NCI-H1694 (cell line): ENCODE data around the gene EXOC7.

ENCODE experiments used
- DNase-seq: peaks from one replicate; lab custom pipeline; 2025; lab: John Stamatoyannopoulos, UW

EXOC7 gene

DNA sequence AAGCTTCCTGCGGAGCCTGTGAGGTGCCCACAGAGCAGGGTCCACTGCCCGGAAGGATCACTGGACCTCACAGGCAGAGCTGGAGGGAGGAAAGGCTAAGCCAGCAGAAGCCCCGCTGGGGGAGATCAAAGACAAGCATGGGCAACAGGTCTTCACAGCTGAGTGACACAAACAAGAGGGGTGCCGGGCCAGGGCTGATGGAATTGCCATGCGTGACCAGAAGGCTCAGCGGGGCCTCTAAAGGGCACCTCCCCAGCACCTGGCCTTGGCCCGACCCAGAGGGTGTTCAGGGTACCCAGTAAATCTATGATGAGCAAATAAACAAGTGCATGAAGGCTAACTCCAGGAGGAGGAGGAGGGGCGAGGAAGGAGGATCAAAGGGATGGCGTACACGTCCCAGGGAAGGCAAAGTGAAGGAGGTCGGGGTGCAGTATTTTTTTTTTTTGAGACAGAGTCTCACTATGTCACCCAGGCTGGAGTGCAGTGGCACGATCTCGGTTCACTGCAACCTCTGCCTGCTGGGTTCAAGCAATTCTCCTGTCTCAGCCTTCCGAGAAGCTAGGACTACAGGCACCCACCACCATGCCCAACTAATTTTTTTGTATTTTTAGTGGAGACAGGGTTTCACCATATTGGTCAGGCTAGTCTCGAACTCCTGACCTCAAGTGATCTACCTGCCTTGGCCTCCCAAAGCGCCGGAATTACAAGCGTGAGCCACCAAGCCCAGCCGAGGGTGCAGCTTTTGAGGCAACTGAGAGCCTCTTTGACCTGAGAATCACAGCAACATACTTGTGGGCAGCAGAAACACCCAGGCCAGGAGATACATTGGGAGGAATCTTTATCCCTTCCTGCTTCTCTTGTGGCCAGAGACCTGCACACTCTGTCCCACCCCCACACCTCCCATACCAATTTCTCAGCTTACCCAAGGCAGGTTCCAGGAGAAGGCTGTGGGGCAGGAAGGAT, 16.1 kb upstream of the EXOC7 start:
- no peak for DNase-seq

DNA sequence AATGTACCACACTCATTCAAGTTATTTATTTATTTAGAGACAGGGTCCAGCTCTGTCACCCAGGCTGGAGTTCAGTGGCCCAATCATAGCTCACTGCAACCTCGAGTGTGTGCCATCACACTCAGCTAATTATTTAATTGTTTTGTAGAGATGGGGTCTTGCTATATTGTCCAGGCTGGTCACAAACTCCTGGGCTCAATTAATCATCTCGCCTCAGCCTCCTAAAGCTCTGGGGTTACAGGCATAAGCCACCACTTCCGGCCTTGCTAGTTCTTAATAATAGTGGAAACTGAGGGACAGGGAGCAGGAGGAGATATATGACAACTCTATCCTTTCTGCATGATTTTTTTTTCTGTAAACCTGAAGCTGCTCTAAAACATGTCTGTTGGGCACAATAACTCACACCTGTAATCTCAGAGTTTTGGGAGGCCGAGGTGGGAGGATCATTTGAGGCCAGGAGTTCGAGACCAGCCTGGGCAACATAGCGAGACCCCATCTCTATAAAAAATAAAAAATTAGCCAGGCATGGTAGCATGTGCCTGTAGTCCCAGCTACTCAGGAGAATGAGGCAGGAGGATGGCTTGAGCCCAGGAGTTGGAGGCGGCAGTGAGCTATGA, 11.7 kb upstream of the EXOC7 start:
- DNase-seq, result no peak

DNA sequence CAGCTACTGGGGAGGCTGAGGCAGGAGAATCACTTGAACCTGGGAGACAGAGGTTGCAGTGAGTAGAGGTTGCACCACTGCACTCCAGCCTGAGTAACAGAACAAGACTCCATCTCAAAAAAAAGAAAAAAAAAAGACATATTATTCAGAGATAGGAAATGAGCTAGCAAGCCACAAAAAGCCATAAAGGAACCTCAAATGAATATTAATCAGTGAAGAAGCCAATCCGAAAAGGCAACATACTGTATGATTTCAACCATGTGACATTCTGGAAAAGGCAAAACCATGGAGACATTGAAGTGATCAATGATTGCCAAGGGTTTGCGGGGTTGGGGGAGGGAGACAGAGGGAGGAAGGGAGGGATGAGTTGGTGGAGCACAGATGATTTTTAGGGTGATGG, 8.4 kb upstream of the EXOC7 start:
- DNase-seq, result no peak

DNA sequence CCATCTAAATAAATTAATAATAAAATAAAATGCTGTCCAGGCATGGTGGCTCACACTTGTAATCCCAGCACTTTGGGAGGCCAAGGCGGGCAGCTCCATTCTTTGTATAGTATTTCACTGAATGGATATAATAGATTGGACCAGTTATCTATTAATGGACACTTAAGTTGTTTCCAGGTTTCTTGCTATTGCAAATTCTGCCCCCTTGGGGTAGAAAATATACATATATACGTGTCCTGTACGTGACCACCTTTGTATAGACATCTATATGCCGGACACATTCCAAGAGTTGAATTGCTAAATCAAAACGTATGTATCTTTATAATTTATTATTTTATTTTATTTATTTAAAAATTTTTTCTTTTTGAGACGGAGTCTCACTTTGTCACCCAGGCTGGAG, 3.9 kb upstream of the EXOC7 start:
- DNase-seq, result no peak

DNA sequence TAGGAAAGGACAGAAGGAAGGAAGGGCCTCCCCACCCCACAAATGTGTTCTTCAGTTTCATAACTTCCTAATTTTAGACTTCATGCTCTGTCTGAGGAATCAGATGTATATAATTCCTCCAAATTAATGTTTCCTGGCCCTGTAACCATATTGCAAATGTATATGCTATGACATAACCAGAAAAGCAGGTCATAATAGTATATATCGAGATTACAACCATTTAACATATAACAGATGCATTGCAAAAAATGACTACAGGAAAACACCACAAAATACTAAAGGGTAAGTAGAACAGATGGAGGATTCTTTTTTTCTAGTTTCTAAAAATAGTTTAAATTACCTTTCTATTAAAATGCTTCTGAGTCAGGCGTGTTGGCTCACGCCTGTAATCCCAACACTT, 3.1 kb upstream of the EXOC7 start:
- DNase-seq, result no peak

DNA sequence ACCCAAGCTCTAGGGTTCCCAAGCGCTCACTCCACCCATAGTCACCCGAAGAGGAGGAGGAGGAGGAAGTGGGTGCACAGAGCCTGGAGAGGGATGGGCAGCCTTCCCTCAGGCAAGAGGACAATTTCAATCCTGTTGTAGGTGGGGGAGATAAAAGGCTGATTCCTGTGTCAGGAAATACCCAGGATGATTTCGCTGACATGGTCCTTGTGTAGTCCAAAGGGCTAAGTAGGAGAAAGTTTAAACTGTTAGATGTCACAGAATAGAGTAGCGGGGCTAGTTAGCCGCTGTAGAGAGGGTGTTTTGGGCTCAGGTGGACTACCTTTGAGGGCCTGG, 1.3 kb upstream of the EXOC7 start:
- no peak for DNase-seq

DNA sequence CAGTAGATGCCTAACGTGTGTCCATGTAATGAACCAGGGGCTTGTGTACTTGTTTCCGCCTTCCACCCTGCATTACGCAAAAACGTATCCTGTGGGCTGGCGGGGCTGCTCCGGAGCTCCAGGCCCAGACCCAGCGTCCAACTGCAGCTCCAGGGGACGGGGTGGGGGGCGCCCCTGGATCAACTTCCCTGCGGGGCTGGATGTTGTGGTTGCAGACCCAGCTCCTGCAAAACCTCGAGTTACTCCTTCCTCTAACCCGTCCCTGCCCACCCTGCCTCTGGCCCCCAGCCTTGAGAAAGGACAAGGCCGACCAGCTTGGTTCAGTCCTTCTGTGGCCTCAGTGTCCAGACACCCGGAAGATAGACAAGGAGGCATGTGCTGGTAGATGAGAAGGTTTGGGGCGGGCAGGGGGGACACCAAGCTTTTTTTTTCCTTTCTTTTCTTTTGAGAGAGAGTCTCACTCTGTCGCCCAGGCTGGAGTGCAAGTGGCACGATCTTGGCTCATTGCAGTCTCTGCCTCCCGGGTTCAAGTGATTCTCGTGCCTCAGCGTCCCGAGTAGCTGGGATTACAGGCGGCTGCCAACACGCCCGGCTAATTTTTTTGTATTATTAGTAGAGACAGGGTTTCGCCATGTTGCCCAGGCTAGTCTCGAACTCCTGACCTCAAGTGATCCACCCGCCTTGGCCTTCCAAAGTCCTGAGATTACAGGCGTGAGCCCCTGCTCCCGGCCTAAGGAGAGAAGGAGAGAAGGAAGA, 731 bp upstream of the EXOC7 start:
- no peak for DNase-seq

DNA sequence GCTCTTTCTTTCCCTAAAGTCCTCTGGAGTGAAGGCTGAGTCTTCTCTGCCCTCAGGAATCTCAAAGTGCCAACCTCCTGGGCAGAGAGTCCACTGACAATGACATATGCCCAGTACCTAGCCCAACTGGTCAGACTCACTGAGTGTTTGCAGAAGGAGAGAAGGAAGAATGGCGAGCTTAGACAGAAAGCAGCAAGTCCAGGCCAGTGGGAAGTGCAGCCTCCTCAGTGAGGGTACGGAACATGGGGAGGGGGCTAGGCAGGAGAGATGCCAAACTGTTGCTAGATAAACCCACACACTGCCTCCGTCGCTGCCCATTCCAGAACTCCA, 678 bp downstream of the EXOC7 start:
- no peak for DNase-seq

DNA sequence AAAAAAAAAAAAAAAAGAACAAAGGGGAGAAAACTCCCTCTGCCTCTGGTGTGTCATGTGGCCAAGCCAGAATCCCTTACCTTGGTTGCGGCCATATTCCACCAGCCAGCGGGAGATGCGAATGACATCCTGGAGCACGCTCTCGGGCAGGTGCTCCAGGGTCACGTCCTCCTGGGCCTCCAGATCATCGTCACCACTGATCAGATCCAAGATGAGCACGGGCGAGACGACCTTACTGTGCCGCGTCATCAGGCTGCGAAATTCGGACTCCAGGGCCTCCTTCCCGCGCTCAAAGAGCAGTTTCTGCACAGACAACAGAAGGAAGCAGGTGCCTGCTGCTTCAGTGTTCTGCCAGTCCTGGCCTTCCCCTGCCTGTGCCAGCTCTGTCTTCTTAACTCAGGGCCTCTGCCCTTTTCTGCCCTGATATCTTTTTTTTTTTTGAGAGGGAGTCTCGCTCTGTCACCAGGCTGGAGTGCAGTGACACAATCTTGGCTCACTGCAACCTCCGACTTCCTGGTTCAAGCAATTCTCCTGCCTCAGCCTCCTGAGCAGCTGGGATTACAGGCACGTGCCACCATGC, 5.8 kb downstream of the EXOC7 start:
- no peak for DNase-seq

DNA sequence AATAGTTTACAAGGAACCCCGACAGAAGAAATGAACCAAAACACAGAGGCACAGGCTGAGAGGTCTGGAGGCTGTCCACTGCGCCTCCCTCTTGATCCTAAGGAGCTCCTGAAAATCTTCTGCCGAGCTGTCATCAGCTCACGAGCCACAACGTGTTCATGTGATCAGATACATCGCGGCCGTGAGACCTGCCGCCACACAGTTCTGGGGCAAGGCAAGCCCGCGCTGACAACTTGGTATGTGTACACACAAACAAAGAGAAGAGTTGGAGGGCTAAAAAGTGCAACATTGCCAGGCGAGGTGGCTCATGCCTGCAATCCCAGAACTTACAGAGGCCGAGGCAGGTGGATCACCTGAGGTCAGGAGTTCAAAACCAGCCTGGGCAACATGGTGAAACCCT, 7.6 kb downstream of the EXOC7 start:
- no peak for DNase-seq

DNA sequence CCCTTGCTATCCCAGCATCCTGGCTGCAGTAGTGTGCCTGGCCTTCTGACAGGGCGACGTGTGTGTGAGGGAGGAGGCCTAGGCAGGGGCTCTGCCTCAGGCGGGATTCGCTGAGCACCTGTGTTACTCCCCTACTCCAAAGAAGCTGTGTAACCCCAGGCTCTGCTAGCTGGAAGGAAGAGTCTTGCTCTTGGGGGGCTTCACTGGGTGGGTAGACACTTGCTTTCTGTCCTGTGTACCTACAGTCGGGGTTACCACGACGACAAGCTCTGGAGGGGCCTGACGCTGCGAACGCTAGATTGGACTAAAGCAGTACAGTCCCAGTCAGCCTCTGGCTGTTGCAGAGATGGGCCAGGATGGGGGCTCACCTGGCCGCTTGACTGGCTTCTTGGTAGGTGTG, 9.5 kb downstream of the EXOC7 start:
- DNase-seq, result no peak

DNA sequence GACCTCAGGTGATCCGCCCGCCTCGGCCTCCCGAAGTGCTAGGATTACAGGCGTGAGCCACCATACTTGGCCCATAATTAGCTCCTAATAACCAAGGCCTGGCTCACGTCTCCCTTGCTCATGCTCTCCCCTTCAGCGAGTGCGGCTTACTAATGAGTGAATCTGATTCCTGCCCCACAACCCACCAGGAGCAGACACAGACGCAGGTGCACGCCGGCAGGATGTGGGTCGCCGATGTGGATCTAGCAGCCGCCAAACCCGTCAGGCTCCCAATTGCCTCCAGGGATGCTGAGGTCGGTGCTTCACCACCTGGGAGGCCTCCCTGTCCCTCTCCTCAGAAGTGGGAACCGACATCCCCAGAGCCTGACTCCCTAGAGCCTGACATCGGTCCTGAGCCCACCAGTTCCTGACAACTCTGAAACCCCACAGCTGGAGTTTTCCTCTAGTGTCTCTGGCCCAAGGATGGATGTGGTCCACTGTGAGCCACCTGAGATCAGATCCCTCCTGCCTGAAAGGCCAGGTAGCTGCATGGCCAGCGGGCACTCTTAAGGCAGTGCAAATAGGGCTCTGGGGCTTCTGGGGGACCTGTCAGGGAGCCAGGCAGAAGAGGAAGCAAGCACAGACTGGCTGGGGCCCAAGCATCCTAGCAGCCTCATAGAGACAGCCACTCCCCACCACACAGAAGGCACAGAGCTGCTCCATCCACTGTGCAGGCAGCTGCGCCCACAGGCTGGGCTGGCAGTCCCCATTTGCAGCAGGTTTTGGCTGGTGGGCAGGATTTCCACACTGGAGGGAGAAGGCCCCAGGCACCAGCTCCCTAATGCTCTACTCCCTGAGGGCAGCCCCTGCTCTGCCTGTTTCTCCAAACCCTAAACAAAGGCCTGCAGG, 10.8 kb downstream of the EXOC7 start:
- DNase-seq, result no peak

DNA sequence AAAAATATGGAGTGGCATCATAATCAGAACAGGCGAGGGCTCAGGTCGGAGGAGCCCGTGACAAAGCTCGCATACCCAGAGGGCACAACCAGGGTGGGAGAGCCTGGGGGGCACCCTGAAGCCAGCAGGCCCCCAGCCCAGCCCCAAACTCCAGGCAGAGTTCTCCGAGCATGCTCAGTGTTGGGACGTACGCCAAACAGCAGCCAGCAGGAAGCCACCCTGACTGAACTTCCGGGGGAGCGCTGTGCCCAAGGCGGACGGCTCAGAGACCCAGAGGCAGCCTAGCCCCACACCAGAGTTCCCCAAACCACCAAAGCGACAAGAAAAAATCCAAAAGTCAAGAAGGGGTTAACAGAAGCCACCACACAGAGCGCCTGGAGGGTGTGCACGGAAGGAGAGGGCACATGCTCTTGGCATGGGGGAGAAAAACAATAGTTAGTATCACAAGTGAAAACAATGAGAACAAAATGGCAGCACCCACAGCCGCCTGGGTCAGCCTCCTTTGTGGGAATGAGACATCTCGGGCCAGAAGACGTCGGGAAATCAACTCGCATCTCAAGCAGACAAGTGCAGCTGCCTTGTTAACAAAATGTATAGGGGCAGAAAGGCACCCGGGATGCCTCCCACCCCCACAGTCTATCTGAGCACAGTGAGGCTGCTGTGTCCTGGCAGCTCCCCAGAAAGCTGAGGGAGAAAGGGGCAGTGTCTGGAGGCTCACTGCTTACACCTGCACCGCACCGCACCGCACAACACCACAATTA, 11.9 kb downstream of the EXOC7 start:
- DNase-seq, result no peak

DNA sequence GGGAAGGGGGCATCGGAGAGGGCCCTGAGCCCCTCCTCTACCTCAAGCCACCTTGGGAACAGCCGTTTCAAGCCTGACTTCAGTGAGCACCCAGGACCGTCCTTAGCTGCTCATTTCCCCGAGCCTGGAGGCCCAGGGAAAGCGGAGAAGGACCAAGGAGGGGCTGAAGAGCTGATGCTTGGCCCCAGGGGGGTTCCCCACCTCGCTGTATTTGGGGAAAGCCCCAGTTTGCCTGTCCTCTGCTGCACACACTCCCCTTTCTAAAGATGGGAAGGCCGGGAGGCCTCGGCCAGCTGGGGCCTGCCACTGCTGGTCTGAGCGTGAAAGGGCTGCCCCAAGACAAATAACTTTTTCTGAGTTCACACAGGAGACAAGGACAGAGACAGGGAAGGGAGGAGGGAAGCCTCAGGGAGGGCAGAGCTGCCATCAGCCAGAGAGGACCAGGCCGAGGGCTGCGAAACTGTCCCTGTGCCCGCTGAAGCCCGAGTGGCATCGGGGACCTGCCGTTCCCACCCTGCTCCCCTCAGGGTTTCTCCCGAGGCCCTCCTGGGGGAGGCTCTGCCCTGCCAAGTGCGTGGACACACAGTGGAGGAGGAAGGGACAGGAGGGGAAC, 13.0 kb downstream of the EXOC7 start:
- no peak for DNase-seq

DNA sequence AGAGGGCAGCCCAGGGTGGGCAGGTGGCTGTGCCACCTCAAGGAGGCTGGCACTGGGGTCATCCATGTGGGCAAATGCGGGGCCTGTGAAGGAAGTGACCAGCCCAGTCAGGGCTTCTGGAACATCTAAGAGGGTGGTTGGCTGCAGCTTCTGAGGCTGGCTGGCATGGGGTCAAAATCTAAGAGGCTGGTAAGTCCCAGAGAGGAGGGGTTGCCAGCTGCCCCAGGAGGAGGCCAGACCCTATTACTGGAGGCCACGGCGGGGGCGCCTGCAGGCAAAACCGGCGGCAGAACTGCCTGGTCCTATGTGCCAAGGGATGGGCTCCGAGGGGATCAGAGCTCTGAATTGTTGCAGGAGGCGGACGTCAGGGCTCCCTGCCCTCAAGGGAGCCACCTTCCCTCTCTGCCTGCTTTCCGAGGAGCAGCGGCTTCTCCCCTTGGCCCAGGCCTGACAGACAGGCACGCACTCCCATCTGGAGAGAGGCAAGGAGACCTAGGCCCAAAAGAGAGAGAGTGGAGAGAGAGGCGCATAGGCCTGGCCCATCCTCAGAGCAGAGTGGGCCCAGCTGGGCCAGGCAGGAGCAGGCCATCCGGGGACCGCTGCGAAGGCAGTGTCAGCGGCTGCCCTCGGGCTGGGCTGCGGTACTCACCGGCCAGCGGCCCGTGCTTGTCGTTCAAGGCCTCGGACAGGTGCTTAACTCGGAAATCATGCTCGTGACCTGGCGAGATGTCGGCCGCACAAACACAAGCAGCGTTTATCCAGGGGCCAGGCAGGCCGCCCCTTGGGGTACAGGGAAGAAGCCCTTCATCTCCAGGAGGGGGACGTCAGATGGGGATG, 13.7 kb downstream of the EXOC7 start:
- DNase-seq, result no peak

DNA sequence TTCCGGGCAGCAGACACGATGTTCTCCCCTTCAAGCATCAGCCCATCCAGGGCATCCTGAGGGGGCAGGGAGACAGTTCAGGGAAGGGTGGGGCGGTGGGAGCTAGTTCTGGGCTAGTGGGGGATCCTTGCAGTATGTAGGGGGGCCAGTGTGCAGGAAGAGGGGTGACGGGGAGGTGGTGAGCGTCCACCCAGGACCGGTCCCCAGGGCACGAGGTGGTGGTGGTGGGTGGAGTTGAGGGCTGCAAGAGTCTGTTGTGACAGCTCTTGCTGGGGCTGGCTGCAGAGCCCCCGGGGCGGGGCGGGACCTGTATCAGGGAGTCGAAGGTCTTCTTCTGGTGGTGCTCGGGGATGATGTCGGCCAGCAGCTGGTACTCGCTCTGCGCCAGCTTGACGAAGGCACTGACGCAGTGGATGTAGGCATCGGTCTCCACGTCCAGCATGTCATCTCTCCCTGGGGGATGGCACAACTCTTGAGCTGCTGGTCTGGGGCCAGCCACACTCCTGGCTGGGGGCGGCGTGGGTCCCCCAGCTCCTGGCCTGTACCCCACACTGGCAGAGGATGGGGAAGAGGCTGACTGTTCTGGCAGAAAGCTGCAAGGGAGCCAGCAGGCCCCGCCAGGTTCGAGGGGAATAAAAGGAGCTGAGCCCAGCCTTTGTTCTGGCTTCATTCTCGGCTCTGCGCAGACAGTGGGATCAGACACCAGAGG, 14.6 kb downstream of the EXOC7 start:
- DNase-seq, result no peak

DNA sequence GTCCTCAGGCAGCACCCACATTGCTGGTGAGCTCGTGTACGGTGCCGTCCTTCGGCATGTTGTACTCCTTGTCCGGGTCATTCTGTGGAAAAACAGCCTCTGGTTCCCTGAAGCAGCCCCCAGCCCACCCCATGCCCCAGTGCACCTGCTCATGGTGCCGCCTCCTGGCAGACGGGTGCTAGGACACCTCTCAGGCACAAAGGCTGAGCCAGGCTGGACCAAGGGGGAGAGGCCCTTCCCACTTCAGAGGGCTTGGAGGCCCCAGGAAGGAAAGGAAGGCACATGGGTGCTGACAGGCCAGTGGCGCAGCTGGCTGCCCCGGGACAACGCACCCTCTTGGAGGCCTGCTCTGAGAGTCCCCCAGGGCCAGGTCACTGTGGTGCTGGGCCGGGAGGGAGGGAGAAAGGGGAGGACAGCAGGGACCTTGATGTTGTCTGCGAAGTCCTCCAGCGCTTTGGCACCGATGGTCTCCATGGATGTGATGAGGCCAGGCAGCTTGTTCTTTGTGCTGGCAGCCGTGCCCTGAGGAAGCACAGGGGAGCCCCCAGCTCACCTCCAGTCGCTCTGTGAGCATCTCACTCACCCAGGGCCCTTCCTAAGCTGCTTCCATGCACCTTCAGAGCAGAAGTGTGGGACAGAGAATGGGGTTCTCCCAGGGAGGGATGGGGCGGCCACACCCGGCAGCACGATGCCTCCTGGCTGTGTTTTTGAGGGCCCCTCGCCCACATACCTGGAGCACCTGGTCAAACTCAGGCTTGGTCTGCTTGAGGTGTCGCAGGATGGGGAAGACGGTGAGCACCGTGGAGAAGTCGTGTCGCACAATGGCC, 15.3 kb downstream of the EXOC7 start:
- DNase-seq, result no peak

DNA sequence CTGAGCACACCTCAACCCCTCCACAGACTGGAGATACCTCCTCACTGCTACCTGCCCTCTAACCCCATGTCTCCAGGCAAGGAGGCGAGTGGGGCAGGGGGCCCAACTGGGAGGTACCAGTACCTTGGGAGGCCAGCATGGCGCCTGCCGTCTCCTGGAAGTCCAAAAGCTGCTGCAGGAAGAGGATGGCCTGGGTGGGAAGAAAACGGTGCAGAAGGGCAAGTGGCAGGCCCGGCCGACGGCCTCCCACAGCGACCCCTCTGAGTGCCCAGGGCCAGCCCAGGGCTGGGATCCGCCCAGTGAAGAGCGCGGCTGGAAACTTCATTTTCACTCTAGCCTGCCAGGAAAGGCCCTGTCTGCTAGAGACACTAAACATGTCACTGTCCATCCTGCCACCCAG, 16.1 kb downstream of the EXOC7 start:
- DNase-seq, result no peak
